Sigmoid colon (tissue), 7 donors: ENCODE measurements around the gene LRRTM4. TPM values are rescaled to one million over a fixed set of nuclear protein-coding genes. Genes with fewer than 3 reads are reported as not detected.

Source experiments
- DNase-seq: peaks from one replicate; pipeline ENCODE4 v3.0.0-alpha.2; 2019
- H3K27ac ChIP-seq, 4 donors: fragments of 200-600 bp; sonication (generic); one replicate each; pipeline ENCODE4 v1.5.1; 2016 to 2019; ENCODE audit warnings: mild to moderate bottlenecking in 1 of 4
- H3K27me3 ChIP-seq, 3 donors: fragments of 200-600 bp; sonication (generic); one replicate each; pipeline ENCODE4 v1.5.1; 2019; ENCODE audit warnings: mild to moderate bottlenecking in 1 of 3
- H3K36me3 ChIP-seq, 4 donors: fragments of 200-600 bp; sonication (generic); one replicate each; pipeline ENCODE4 v1.5.1; 2016 to 2019
- H3K4me1 ChIP-seq, 4 donors: fragments of 200-600 bp; sonication (generic); one replicate each; pipeline ENCODE4 v1.5.1; 2017 to 2019
- H3K4me3 ChIP-seq, 4 donors: fragments of 200-600 bp; sonication (generic); one replicate each; pipeline ENCODE4 v1.5.1; 2017 to 2019; ENCODE audit warnings: mild to moderate bottlenecking in 2 of 4, moderate library complexity in 1 of 4
- H3K9me3 ChIP-seq, 4 donors: fragments of 200-600 bp in 3 of 4; sonication (generic) in 3 of 4; one replicate each; pipeline versions ENCODE4 v1.5.1 to v1.6.1; 2013 to 2019
- CTCF ChIP-seq, 4 experiments: fragments of 450-650 bp in 3 of 4; fragments of 200-600 bp in 1 of 4; IDR thresholded peaks; one replicate each; pipeline ENCODE4 v1.5.1; 2016 to 2019; ENCODE audit warnings: antibody characterized with exemption in 4 of 4, mild to moderate bottlenecking in 3 of 4, moderate library complexity in 2 of 4
- EP300 ChIP-seq, 4 donors: sonication (generic); formaldehyde crosslinking; IDR thresholded peaks; one replicate each; pipeline ENCODE4 v1.6.1; 2017; ENCODE audit warnings: antibody characterized with exemption in 4 of 4
- POLR2A ChIP-seq, 2 donors: fragments of 450-650 bp; IDR thresholded peaks; one replicate each; pipeline ENCODE4 v1.6.1; 2016; ENCODE audit warnings: antibody characterized with exemption in 2 of 2, mild to moderate bottlenecking in 2 of 2, moderate library complexity in 2 of 2
- POLR2AphosphoS5 ChIP-seq, 4 donors: sonication (generic); formaldehyde crosslinking; IDR thresholded peaks; one replicate each; pipeline ENCODE4 v1.6.1; 2017; ENCODE audit warnings: antibody characterized with exemption in 4 of 4
- WGBS, 2 donors: extraction: QIAGEN DNeasy Blood & Tissue Kit; methylation state at CpG; one replicate each; pipeline ENCODE4 v1.1.7; 2013; 5-methylcytosine and 5-hydroxymethylcytosine counted together
- intact Hi-C: fragments of 100-400 bp; cut with DNase I; formaldehyde crosslinking; loops from one replicate; pipeline ENCODE4 v1.15.1; 2023
- polyA plus RNA-seq, 3 donors: library from polyadenylated mRNA; stranded (reverse); fragments of 200-250 nt; gene quantifications; one replicate each; pipeline ENCODE4 v1.2.3, GENCODE V29; 2013
- total RNA-seq, 4 donors: library from RNA; depleted of rRNA; stranded (reverse); fragments of >200 nt; gene quantifications; one replicate each; pipeline ENCODE4 v1.1.0, GENCODE V29; 2016
- donor health status: healthy with polysubstance abuse.
- donor health status: Bipolar disorder and iron deficiency.
- donor health status: healthy.

Gene LRRTM4
- total and polyA plus RNA-seq, 7 donors, result 0.17 to 1.1 (median 0.55) TPM; not detected in 2

GRCh38 chr2:77021161-77021560, 501.0 kb downstream of the LRRTM4 start:
- Histone ChIP-seq H3K9me3 (no peaks in the 10 kb centered on the region), H3K36me3 (no peaks in the 10 kb centered on the region), H3K4me1 (no peaks in the 10 kb centered on the region), H3K27me3 (no peaks in the 10 kb centered on the region), H3K4me3 (no peak overlapping the region), H3K27ac (no peak overlapping the region)
- WGBS, 2 donors, result 58 to 67% methylated on average over 3 of the region's 3 CpGs
- TF ChIP-seq POLR2AphosphoS5 (IDR thresholded peaks at IDR 0.05), result no peak
- no peak for TF ChIP-seq POLR2A (IDR thresholded peaks at IDR 0.05)
- TF ChIP-seq EP300 (IDR thresholded peaks at IDR 0.05), result no peak
- TF ChIP-seq CTCF (IDR thresholded peaks at IDR 0.05), result no peak
- intact Hi-C loops, result no loop called here
- DNase-seq, result no peak

GRCh38 chr2:77018219-77018618, 504.0 kb downstream of the LRRTM4 start:
- intact Hi-C loops, result no loop called here
- DNase-seq, result no peak
- Histone ChIP-seq H3K36me3 (no peaks in the 10 kb centered on the region), H3K9me3 (no peaks in the 10 kb centered on the region), H3K27ac (no peak overlapping the region), H3K27me3 (no peaks in the 10 kb centered on the region), H3K4me3 (no peak overlapping the region), H3K4me1 (no peaks in the 10 kb centered on the region)
- no peak for TF ChIP-seq CTCF (IDR thresholded peaks at IDR 0.05)
- no peak for TF ChIP-seq EP300 (IDR thresholded peaks at IDR 0.05)
- no peak for TF ChIP-seq POLR2A (IDR thresholded peaks at IDR 0.05)
- no peak for TF ChIP-seq POLR2AphosphoS5 (IDR thresholded peaks at IDR 0.05)
- WGBS, 2 donors, result 61 to 88% methylated on average over 1 of the region's 1 CpG

GRCh38 chr2:77017355-77017745, 504.8 kb downstream of the LRRTM4 start:
- WGBS, 2 donors, result 55 to 70% methylated on average over 3 of the region's 3 CpGs
- Histone ChIP-seq H3K4me1 (no peaks in the 10 kb centered on the region), H3K36me3 (no peaks in the 10 kb centered on the region)

GRCh38 chr2:77016443-77017354, 505.5 kb downstream of the LRRTM4 start:
- 67 to 74% methylated on average over 4 of the region's 4 CpGs for WGBS, 2 donors
- H3K4me1 ChIP-seq, result no peaks in the 10 kb centered on the region
- no peak for DNase-seq
- intact Hi-C loops, result no loop called here
- no peak overlapping the region for H3K4me3 ChIP-seq
- no peaks in the 10 kb centered on the region for H3K36me3 ChIP-seq
- no peak overlapping the region for H3K27ac ChIP-seq
- H3K9me3 ChIP-seq, result no peaks in the 10 kb centered on the region
- no peak for TF ChIP-seq EP300 (IDR thresholded peaks at IDR 0.05)
- no peak for TF ChIP-seq POLR2A (IDR thresholded peaks at IDR 0.05)
- no peak for TF ChIP-seq CTCF (IDR thresholded peaks at IDR 0.05)
- TF ChIP-seq POLR2AphosphoS5 (IDR thresholded peaks at IDR 0.05), result no peak
- no peaks in the 10 kb centered on the region for H3K27me3 ChIP-seq

More at GRCh38 chr2:77017355-77017745, 504.8 kb downstream of the LRRTM4 start:
- Histone ChIP-seq H3K27me3 (no peaks in the 10 kb centered on the region), H3K27ac (no peak overlapping the region), H3K4me3 (no peak overlapping the region), H3K9me3 (no peaks in the 10 kb centered on the region)
- intact Hi-C loops, result no loop called here
- no peak for DNase-seq
- no peak for TF ChIP-seq POLR2A (IDR thresholded peaks at IDR 0.05)
- no peak for TF ChIP-seq EP300 (IDR thresholded peaks at IDR 0.05)
- TF ChIP-seq CTCF (IDR thresholded peaks at IDR 0.05), result no peak
- TF ChIP-seq POLR2AphosphoS5 (IDR thresholded peaks at IDR 0.05), result no peak
